Gastrocnemius medialis (tissue), 4 donors: Measurements from ENCODE around the gene SMC4. TPM values are rescaled to one million over a fixed set of nuclear protein-coding genes. Genes with fewer than 3 reads are reported as not detected.

Source experiments
- ATAC-seq, 2 donors: fragments of 150-250 bp; one replicate each; pipeline ENCODE4 v1.9.1; 2016
- DNase-seq, 2 donors: peaks; one replicate each; pipeline ENCODE4 v3.0.0-alpha.2; 2019
- H3K27ac ChIP-seq, 4 donors: fragments of 200-600 bp; sonication (generic); 1 replicate in 1 of 4; 2 replicates in 3 of 4; pipeline ENCODE4 v1.5.1; 2016 to 2018; ENCODE audit warnings: mild to moderate bottlenecking in 2 of 4, moderate library complexity in 1 of 4
- H3K27me3 ChIP-seq, 3 donors: fragments of 200-600 bp; sonication (generic) in 2 of 3; 1 replicate in 1 of 3; 2 replicates in 2 of 3; pipeline versions ENCODE4 v1.5.1 to v1.6.0; 2016 to 2019; ENCODE audit warnings: mild to moderate bottlenecking in 1 of 3, moderate library complexity in 1 of 3
- H3K36me3 ChIP-seq, 2 donors: fragments of 200-600 bp; sonication (generic) in 1 of 2; one replicate each; pipeline ENCODE4 v1.5.1; 2017 to 2018
- H3K4me1 ChIP-seq, 2 donors: fragments of 200-600 bp; sonication (generic) in 1 of 2; one replicate each; pipeline ENCODE4 v1.5.1; 2016 to 2017; ENCODE audit warnings: mild to moderate bottlenecking in 2 of 2
- H3K4me3 ChIP-seq, 4 donors: fragments of 200-600 bp; sonication (generic) in 3 of 4; 1 replicate in 1 of 4; 2 replicates in 3 of 4; pipeline ENCODE4 v1.5.1; 2016 to 2019; ENCODE audit warnings: mild to moderate bottlenecking in 2 of 4
- H3K9me3 ChIP-seq, 3 donors: fragments of 200-600 bp; sonication (generic) in 2 of 3; 1 replicate in 1 of 3; 2 replicates in 2 of 3; pipeline ENCODE4 v1.5.1; 2016 to 2019
- POLR2A ChIP-seq, 2 donors: fragments of 450-650 bp; IDR thresholded peaks; one replicate each; pipeline ENCODE4 v1.6.1; 2017; ENCODE audit warnings: antibody characterized with exemption in 2 of 2, mild to moderate bottlenecking in 2 of 2, moderate library complexity in 2 of 2
- in situ Hi-C, 4 donors: fragments of 200-750 bp; cut with MboI; loops; one replicate each; pipeline versions ENCODE4 v1.15.0 to v1.8.0; 2017; ENCODE audit warnings: low sequenced_read_pairs in 4 of 4
- intact Hi-C: fragments of 100-400 bp; cut with DNase I; formaldehyde crosslinking; loops from one replicate; pipeline ENCODE4 v1.15.1; 2023; ENCODE audit warnings: low total_unique reads
- total RNA-seq, 4 donors: library from RNA; depleted of rRNA; stranded (reverse); fragments of >200 nt; gene quantifications; one replicate each; pipeline versions ENCODE4 v1.1.0 to v1.2.3, GENCODE V29; 2016
- TF ChIP-seq, protein P1 (sequence below), 5 experiments: fragments of 450-650 bp in 3 of 5; fragments of 200-600 bp in 2 of 5; sonication (generic) in 2 of 5; IDR thresholded peaks in 4 of 5; conservative IDR thresholded peaks in 1 of 5; 1 replicate in 4 of 5; 2 replicates in 1 of 5; pipeline ENCODE4 v1.5.1; 2016 to 2019; ENCODE audit warnings: antibody characterized with exemption in 5 of 5, mild to moderate bottlenecking in 3 of 5, moderate library complexity in 3 of 5

SMC4 gene
- total RNA-seq, 4 donors from 2014 or later, result 7.2 to 24.3 (median 14.7) TPM

DNA sequence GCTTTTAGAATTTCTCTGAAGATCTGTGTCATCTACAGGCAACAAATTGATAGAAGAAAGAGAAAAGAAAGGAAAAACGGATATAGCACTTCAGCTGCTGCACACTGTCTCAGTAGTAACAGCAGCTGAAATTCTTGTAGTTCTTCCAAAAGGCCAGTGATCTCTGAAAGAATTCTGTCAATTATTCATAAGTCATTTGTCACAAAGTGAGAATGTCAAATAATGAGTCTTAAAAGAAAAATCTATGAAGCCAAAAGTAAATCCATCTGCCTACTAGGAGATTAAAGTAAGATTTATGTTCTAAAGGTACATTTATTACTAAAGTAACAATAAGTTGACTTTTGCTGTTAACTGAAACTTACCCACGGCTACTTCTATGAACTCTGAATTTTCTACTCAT is 25.0 kb upstream of the SMC4 start:
- H3K27ac ChIP-seq, result no peak overlapping the region
- no peak for DNase-seq
- TF ChIP-seq, protein P1, sequence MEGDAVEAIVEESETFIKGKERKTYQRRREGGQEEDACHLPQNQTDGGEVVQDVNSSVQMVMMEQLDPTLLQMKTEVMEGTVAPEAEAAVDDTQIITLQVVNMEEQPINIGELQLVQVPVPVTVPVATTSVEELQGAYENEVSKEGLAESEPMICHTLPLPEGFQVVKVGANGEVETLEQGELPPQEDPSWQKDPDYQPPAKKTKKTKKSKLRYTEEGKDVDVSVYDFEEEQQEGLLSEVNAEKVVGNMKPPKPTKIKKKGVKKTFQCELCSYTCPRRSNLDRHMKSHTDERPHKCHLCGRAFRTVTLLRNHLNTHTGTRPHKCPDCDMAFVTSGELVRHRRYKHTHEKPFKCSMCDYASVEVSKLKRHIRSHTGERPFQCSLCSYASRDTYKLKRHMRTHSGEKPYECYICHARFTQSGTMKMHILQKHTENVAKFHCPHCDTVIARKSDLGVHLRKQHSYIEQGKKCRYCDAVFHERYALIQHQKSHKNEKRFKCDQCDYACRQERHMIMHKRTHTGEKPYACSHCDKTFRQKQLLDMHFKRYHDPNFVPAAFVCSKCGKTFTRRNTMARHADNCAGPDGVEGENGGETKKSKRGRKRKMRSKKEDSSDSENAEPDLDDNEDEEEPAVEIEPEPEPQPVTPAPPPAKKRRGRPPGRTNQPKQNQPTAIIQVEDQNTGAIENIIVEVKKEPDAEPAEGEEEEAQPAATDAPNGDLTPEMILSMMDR (IDR thresholded peaks at IDR 0.05 in 4 of 5, conservative IDR thresholded peaks at IDR 0.05 in 1 of 5), result no peak
- no peak for TF ChIP-seq POLR2A (IDR thresholded peaks at IDR 0.05)
- H3K9me3 ChIP-seq, result no peaks in the 10 kb centered on the region
- H3K4me1 ChIP-seq, result no peaks in the 10 kb centered on the region
- no peaks in the 10 kb centered on the region for H3K36me3 ChIP-seq
- in situ Hi-C loops, result no loop called here
- no peaks in the 10 kb centered on the region for H3K27me3 ChIP-seq
- no peak overlapping the region for H3K4me3 ChIP-seq
- intact Hi-C loops, result no loop called here
- no peak for ATAC-seq

DNA sequence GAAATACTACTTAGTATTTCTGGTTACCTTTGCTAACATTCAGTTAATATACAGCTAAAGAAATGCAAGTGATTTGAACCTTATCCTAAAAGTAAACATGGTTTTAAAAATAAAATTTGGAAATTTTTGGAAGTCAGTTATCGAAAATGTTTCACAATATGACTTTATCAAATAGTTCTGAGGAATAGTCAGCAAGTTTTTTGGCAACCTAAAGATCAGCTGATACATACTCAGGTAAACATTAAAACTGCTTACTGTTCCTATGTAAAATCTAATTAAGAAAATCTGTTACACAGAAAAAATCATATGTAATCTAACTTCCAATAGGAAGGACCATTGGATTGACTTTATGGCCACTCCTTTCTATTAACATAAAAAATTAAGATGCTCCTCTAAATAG is 24.5 kb upstream of the SMC4 start:
- H3K36me3 ChIP-seq, result no peaks in the 10 kb centered on the region
- no peaks in the 10 kb centered on the region for H3K4me1 ChIP-seq
- DNase-seq, result no peak
- H3K27ac ChIP-seq, result no peak overlapping the region
- in situ Hi-C loops (no loop called here), intact Hi-C loops (no loop called here)
- H3K4me3 ChIP-seq, result no peak overlapping the region
- TF ChIP-seq POLR2A (IDR thresholded peaks at IDR 0.05), result no peak
- TF ChIP-seq, protein P1 (IDR thresholded peaks at IDR 0.05 in 4 of 5, conservative IDR thresholded peaks at IDR 0.05 in 1 of 5), result no peak
- no peaks in the 10 kb centered on the region for H3K27me3 ChIP-seq
- H3K9me3 ChIP-seq, result no peaks in the 10 kb centered on the region
- ATAC-seq, result no peak

- DNase-seq (no peak), ATAC-seq (no peak)
- TF ChIP-seq, protein P1 (IDR thresholded peaks at IDR 0.05 in 4 of 5, conservative IDR thresholded peaks at IDR 0.05 in 1 of 5), result no peak
- no peak for TF ChIP-seq POLR2A (IDR thresholded peaks at IDR 0.05)
- Histone ChIP-seq H3K27ac (no peak overlapping the region), H3K4me3 (no peak overlapping the region), H3K4me1 (no peaks in the 10 kb centered on the region), H3K27me3 (no peaks in the 10 kb centered on the region), H3K9me3 (no peaks in the 10 kb centered on the region), H3K36me3 (no peaks in the 10 kb centered on the region)
- in situ Hi-C loops, result no loop called here
- intact Hi-C loops, result no loop called here
These were observed 22.8 kb upstream of the SMC4 start for GRCh38 chr3:160376681-160377080.

GRCh38 chr3:160378331-160379109 is 20.9 kb upstream of the SMC4 start:
- no peaks in the 10 kb centered on the region for H3K9me3 ChIP-seq
- in situ Hi-C loops, result no loop called here
- no peak overlapping the region for H3K4me3 ChIP-seq
- no peaks in the 10 kb centered on the region for H3K36me3 ChIP-seq
- DNase-seq, result no peak
- no peak for ATAC-seq
- intact Hi-C loops, result no loop called here
- TF ChIP-seq POLR2A (IDR thresholded peaks at IDR 0.05), result no peak
- TF ChIP-seq, protein P1 (IDR thresholded peaks at IDR 0.05 in 4 of 5, conservative IDR thresholded peaks at IDR 0.05 in 1 of 5), result no peak
- H3K4me1 ChIP-seq, result no peaks in the 10 kb centered on the region
- no peaks in the 10 kb centered on the region for H3K27me3 ChIP-seq
- no peak overlapping the region for H3K27ac ChIP-seq
